ENCODE measurements around the gene SCN7A.

GRCh38 chr2:166385313-166385712, 108.7 kb downstream of the SCN7A start:
- TF ChIP-seq NPAS2 (CRISPR knock-in tag; IDR thresholded peaks at IDR 0.05; ENCODE audit: borderline replicate concordance), result no peak
- no peak for TF ChIP-seq POLR2A (IDR thresholded peaks at IDR 0.05; ENCODE audit: low read length)

Data from A549 (cell line).